HepG2 (cell line): ENCODE data around the gene ALX4. TPM values are rescaled to one million over a fixed set of nuclear protein-coding genes. Genes with fewer than 3 reads are reported as not detected.

Source experiments
- ATAC-seq: fragments of 200-7000 bp; cut with Tn5 transposase; 3 replicates; pipeline ENCODE4 v1.9.1; 2020; ENCODE audit warnings: mild to moderate bottlenecking, moderate library complexity
- BruUV-seq: library from RNA; stranded (reverse); fragments of 400-500 nt; replicated peaks from 2 replicates; lab custom pipeline; 2021; lab: Mats Ljungman, UMichigan
- CTCF ChIA-PET: fragments of 300-600 bp; formaldehyde crosslinking; extraction: SDS; loops from one replicate; lab custom pipeline; 2021; ENCODE audit warnings: low total read pairs, inconsistent platforms, low intra/inter-chr PET ratio; lab: Yijun Ruan, JAX
- POLR2A ChIA-PET: fragments of 350-600 bp; sonication (Branson Sonifier 250); formaldehyde crosslinking; loops from one replicate; lab custom pipeline; 2020; ENCODE audit warnings: antibody characterized with exemption, inconsistent platforms; lab: Yijun Ruan, JAX
- DNase-seq: peaks from one replicate; pipeline ENCODE4 v3.0.0-alpha.2; 2015; ENCODE audit warnings: low spot score
- FAIRE-seq: peaks from 3 replicates; lab custom pipeline; 2011; peaks lifted over from hg19 to GRCh38; lab: Jason Lieb, UNC
- H2AFZ ChIP-seq: one replicate; pipeline ENCODE4 v1.6.1; 2011; ENCODE audit warnings: low read length, inconsistent platforms
- H3K27ac ChIP-seq: fragments of 300-600 bp; 3 replicates; pipeline ENCODE4 v1.8.0; 2011; ENCODE audit warnings: mixed run types, mild to moderate bottlenecking, mixed read lengths, low read length, inconsistent platforms; ENCODE audit not compliant: insufficient read depth; ENCODE audit errors: extremely low read length
- H3K27me3 ChIP-seq, 2 experiments: fragments of 200-600 bp in 1 of 2; 2 replicates in 1 of 2; 3 replicates in 1 of 2; pipeline versions ENCODE4 v1.6.0 to v1.8.0; 2011; ENCODE audit warnings: low read length in 2 of 2, mild to moderate bottlenecking in 2 of 2, moderate library complexity in 2 of 2, inconsistent platforms in 1 of 2; ENCODE audit not compliant: insufficient read depth in 2 of 2, control insufficient read depth in 1 of 2
- H3K36me3 ChIP-seq, 2 experiments: fragments of 200-600 bp in 1 of 2; replicated peaks in 1 of 2; 2 replicates in 1 of 2; 3 replicates in 1 of 2; pipeline versions ENCODE4 v1.5.1 to v1.8.0; 2011; ENCODE audit warnings: low read length in 2 of 2, inconsistent platforms in 1 of 2; ENCODE audit not compliant: insufficient read depth in 2 of 2, control insufficient read depth in 1 of 2
- H3K4me1 ChIP-seq: 2 replicates; pipeline ENCODE4 v1.5.1; 2012; ENCODE audit warnings: low read length, inconsistent platforms; ENCODE audit not compliant: insufficient read depth
- H3K4me2 ChIP-seq: 2 replicates; pipeline ENCODE4 v1.6.0; 2011; ENCODE audit warnings: low read depth, low read length, inconsistent platforms
- H3K4me3 ChIP-seq, 3 experiments: fragments of 200-600 bp in 1 of 3; sonication (generic), shearing (Covaris generic) in 1 of 3; replicated peaks in 1 of 3; 2 replicates each; pipeline ENCODE4 v1.5.1; 2011 to 2016; ENCODE audit warnings: low read length in 3 of 3, inconsistent platforms in 2 of 3, low read depth in 2 of 3, mild to moderate bottlenecking in 2 of 3, control low read depth in 1 of 3, mixed read lengths in 1 of 3; ENCODE audit not compliant: insufficient read depth in 1 of 3
- H3K79me2 ChIP-seq: one replicate; pipeline ENCODE4 v1.6.1; 2011; ENCODE audit warnings: low read length, inconsistent platforms; ENCODE audit not compliant: insufficient read depth
- H3K9ac ChIP-seq: 2 replicates; pipeline ENCODE4 v1.6.0; 2011; ENCODE audit warnings: mild to moderate bottlenecking, low read depth, low read length, inconsistent platforms; ENCODE audit not compliant: insufficient read depth
- H3K9me3 ChIP-seq: 2 replicates; pipeline ENCODE4 v1.5.1; 2012; ENCODE audit warnings: mild to moderate bottlenecking, low read length
- H4K20me1 ChIP-seq: 2 replicates; pipeline ENCODE4 v1.6.0; 2011; ENCODE audit warnings: inconsistent platforms, mild to moderate bottlenecking, low read length, moderate library complexity; ENCODE audit not compliant: insufficient read depth
- ATRX ChIP-seq: sonication (generic); formaldehyde crosslinking; IDR thresholded peaks from 2 replicates; pipeline ENCODE4 v1.4.0; 2020; ENCODE audit warnings: missing genetic modification reagents, borderline replicate concordance
- BCL6 ChIP-seq: IDR thresholded peaks from 2 replicates; pipeline ENCODE4 v1.6.1; 2016; ENCODE audit warnings: missing genetic modification reagents, missing compliant biosample characterization
- HNRNPUL1 ChIP-seq: fragments of 200-400 bp; formaldehyde crosslinking; IDR thresholded peaks from 2 replicates; pipeline ENCODE4 v1.6.1; 2017; ENCODE audit warnings: low read depth, mild to moderate bottlenecking, low read length, moderate library complexity
- IKZF4 ChIP-seq: sonication (generic); formaldehyde crosslinking; IDR thresholded peaks from 2 replicates; pipeline ENCODE4 v1.5.1; 2020; ENCODE audit warnings: borderline replicate concordance, mild to moderate bottlenecking, low read depth, missing genetic modification reagents; ENCODE audit errors: not compliant biosample characterization
- SOX6 ChIP-seq, 2 experiments: fragments of 450-650 bp in 1 of 2; sonication (generic) in 1 of 2; formaldehyde crosslinking in 1 of 2; IDR thresholded peaks; 2 replicates each; pipeline versions ENCODE4 v1.4.0 to v1.6.1; 2017 to 2020; ENCODE audit warnings: antibody characterized with exemption in 1 of 2, mild to moderate bottlenecking in 1 of 2, missing genetic modification reagents in 1 of 2
- ZKSCAN5 ChIP-seq: sonication (generic); formaldehyde crosslinking; IDR thresholded peaks from 2 replicates; pipeline ENCODE4 v1.5.1; 2020; ENCODE audit warnings: mild to moderate bottlenecking, missing genetic modification reagents
- ZNF468 ChIP-seq: sonication (generic); formaldehyde crosslinking; IDR thresholded peaks from 2 replicates; pipeline ENCODE4 v1.8.0; 2022; ENCODE audit warnings: mild to moderate bottlenecking, moderate library complexity, missing genetic modification reagents
- ZNF550 ChIP-seq: sonication (generic); formaldehyde crosslinking; IDR thresholded peaks from 2 replicates; pipeline ENCODE4 v1.4.0; 2020; ENCODE audit warnings: mild to moderate bottlenecking, missing genetic modification reagents, borderline replicate concordance
- ZNF674 ChIP-seq: sonication (generic); formaldehyde crosslinking; IDR thresholded peaks from 2 replicates; pipeline ENCODE4 v1.5.0; 2020; ENCODE audit warnings: low read depth, mild to moderate bottlenecking, missing genetic modification reagents
- ZNF790 ChIP-seq: sonication (generic); formaldehyde crosslinking; IDR thresholded peaks from 2 replicates; pipeline ENCODE4 v1.8.0; 2022; ENCODE audit warnings: missing genetic modification reagents, mild to moderate bottlenecking, borderline replicate concordance
- WGBS: methylation state at CpG from one replicate; pipeline ENCODE4 v1.1.6; 2017; ENCODE audit warnings: low lambda C conversion rate; 5-methylcytosine and 5-hydroxymethylcytosine counted together
- in situ Hi-C: cut with HindIII; loops from 2 replicates; pipeline ENCODE4 v1.10.0; 2017; ENCODE audit warnings: low pct_unique_long_range_greater_than_20kb; ENCODE audit not compliant: extremely low pct_ligation_motif_present
- intact Hi-C: fragments of 100-400 bp; cut with micrococcal nuclease; formaldehyde crosslinking; loops from one replicate; pipeline ENCODE4 v1.10.0; 2022; ENCODE audit not compliant: unreplicated experiment
- polyA plus RNA-seq, 8 experiments: library from polyadenylated mRNA; depleted of rRNA in 3 of 8; stranded (reverse) in 7 of 8; unstranded in 1 of 8; fragments of >200 nt; fragmentation: Illumina TruSeq in 4 of 8; extraction: Trizol in 4 of 8; gene quantifications; 2 replicates each; pipeline versions ENCODE4 v1.2.1 to v1.2.3, GENCODE V29; 2011 to 2016; ENCODE audit warnings: low read depth in 4 of 8, missing spikeins in 1 of 8, mixed read lengths in 1 of 8; ENCODE audit not compliant: insufficient read depth in 1 of 8
- total RNA-seq, 5 experiments: library from RNA; depleted of rRNA; stranded (reverse); fragments of >200 nt; fragmentation: Illumina TruSeq; extraction: Trizol; gene quantifications; 2 replicates each; pipeline ENCODE4 v1.2.3, GENCODE V29; 2016; ENCODE audit warnings: low read depth in 1 of 5
- TF ChIP-seq, protein P1 (sequence below): sonication (generic); formaldehyde crosslinking; IDR thresholded peaks from 2 replicates; pipeline ENCODE4 v1.5.0; 2020; ENCODE audit warnings: missing genetic modification reagents, mild to moderate bottlenecking, borderline replicate concordance
- TF ChIP-seq, protein P2 (sequence below): sonication (generic); formaldehyde crosslinking; IDR thresholded peaks from 2 replicates; pipeline ENCODE4 v1.5.1; 2020; ENCODE audit warnings: mild to moderate bottlenecking, moderate library complexity, missing genetic modification reagents
- TF ChIP-seq, protein P3 (sequence below): sonication (generic); formaldehyde crosslinking; IDR thresholded peaks from 2 replicates; pipeline ENCODE4 v1.5.1; 2020; ENCODE audit warnings: missing genetic modification reagents, mild to moderate bottlenecking, borderline replicate concordance
- TF ChIP-seq, protein P4 (sequence below): IDR thresholded peaks from 2 replicates; pipeline ENCODE4 v1.6.1; 2016
- TF ChIP-seq, protein P5 (sequence below): sonication (generic); formaldehyde crosslinking; IDR thresholded peaks from 2 replicates; pipeline ENCODE4 v1.8.1; 2023; ENCODE audit warnings: mild to moderate bottlenecking, moderate library complexity, missing genetic modification reagents

Gene ALX4
- total and polyA plus RNA-seq, 2 of the 13 experiments (the other 11 are each of a cell fraction or from before 2014, with no cell fraction given), result not detected

DNA sequence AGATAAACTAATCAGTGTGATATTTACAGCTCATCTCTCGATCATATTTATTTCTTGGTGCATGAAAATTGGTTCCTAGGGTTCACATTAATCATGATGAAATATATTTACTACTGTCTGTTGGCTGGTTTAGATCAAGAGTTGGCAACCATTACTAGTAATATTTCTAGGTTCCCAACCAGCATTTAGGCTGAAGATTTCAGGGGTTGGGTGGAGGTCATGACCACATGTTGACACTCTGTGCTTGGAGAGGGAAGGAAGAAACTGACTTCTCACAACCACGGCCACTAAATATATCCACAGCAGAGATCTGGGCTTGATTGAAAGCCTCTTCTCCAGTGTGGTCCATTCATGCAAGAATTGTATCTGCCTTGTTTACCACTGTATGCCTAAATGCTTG, 87.9 kb downstream of the ALX4 start:
- no peak for ATAC-seq
- TF ChIP-seq SOX6 (IDR thresholded peaks at IDR 0.05) (no peak), SOX6 (CRISPR knock-in tag; IDR thresholded peaks at IDR 0.05) (no peak), ZKSCAN5 (CRISPR knock-in tag) (no peak), ZNF550 (CRISPR knock-in tag) (no peak), ZNF674 (CRISPR knock-in tag) (no peak), BCL6 (no peak), HNRNPUL1 (no peak), IKZF4 (CRISPR knock-in tag) (no peak), ZNF790 (CRISPR knock-in tag) (no peak), ZNF468 (CRISPR knock-in tag) (no peak), ATRX (CRISPR knock-in tag) (no peak)
- TF ChIP-seq, protein P1, sequence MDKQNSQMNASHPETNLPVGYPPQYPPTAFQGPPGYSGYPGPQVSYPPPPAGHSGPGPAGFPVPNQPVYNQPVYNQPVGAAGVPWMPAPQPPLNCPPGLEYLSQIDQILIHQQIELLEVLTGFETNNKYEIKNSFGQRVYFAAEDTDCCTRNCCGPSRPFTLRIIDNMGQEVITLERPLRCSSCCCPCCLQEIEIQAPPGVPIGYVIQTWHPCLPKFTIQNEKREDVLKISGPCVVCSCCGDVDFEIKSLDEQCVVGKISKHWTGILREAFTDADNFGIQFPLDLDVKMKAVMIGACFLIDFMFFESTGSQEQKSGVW (CRISPR knock-in tag), result no peak
- TF ChIP-seq, protein P2, sequence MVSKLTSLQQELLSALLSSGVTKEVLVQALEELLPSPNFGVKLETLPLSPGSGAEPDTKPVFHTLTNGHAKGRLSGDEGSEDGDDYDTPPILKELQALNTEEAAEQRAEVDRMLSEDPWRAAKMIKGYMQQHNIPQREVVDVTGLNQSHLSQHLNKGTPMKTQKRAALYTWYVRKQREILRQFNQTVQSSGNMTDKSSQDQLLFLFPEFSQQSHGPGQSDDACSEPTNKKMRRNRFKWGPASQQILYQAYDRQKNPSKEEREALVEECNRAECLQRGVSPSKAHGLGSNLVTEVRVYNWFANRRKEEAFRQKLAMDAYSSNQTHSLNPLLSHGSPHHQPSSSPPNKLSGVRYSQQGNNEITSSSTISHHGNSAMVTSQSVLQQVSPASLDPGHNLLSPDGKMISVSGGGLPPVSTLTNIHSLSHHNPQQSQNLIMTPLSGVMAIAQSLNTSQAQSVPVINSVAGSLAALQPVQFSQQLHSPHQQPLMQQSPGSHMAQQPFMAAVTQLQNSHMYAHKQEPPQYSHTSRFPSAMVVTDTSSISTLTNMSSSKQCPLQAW, result no peak
- TF ChIP-seq, protein P3, sequence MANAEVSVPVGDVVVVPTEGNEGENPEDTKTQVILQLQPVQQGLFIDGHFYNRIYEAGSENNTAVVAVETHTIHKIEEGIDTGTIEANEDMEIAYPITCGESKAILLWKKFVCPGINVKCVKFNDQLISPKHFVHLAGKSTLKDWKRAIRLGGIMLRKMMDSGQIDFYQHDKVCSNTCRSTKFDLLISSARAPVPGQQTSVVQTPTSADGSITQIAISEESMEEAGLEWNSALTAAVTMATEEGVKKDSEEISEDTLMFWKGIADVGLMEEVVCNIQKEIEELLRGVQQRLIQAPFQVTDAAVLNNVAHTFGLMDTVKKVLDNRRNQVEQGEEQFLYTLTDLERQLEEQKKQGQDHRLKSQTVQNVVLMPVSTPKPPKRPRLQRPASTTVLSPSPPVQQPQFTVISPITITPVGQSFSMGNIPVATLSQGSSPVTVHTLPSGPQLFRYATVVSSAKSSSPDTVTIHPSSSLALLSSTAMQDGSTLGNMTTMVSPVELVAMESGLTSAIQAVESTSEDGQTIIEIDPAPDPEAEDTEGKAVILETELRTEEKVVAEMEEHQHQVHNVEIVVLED, result no peak
- TF ChIP-seq, protein P4, sequence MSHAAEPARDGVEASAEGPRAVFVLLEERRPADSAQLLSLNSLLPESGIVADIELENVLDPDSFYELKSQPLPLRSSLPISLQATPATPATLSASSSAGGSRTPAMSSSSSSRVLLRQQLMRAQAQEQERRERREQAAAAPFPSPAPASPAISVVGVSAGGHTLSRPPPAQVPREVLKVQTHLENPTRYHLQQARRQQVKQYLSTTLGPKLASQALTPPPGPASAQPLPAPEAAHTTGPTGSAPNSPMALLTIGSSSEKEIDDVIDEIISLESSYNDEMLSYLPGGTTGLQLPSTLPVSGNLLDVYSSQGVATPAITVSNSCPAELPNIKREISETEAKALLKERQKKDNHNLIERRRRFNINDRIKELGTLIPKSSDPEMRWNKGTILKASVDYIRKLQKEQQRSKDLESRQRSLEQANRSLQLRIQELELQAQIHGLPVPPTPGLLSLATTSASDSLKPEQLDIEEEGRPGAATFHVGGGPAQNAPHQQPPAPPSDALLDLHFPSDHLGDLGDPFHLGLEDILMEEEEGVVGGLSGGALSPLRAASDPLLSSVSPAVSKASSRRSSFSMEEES, result no peak
- TF ChIP-seq, protein P5, sequence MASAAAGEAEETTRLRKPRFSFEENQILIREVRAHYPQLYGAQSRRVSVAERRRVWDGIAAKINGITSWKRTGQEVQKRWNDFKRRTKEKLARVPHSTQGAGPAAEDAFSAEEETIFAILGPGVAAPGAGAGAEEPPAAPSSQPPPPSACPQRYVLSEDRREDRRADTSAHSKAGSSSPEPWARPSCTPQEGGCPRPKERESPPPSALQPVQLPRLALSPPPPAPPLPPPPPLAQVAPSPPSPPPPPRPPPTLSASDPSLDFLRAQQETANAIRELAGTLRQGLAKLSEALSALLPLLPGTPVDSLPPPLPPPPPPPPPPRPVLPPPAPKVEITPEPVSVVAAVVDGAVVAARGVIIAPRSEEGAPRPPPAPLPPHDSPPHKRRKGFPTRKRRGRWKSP (CRISPR knock-in tag), result no peak
- ChIA-PET POLR2A (no interaction called here), CTCF (no interaction called here)
- no peak overlapping the region for H3K4me3 ChIP-seq
- no peaks in the 10 kb centered on the region for H3K4me1 ChIP-seq
- FAIRE-seq, result no peak
- 94% methylated on average over 2 of the region's 2 CpGs for WGBS
- H2AFZ ChIP-seq, result no peak overlapping the region
- no peak overlapping the region for H3K4me2 ChIP-seq
- no peak overlapping the region for H3K27ac ChIP-seq
- H3K36me3 ChIP-seq, result no peaks in the 10 kb centered on the region
- no TSS peak for BruUV-seq
- H4K20me1 ChIP-seq, result no peaks in the 10 kb centered on the region
- H3K9ac ChIP-seq, result no peak overlapping the region
- intact Hi-C loops (no loop called here), in situ Hi-C loops (no loop called here)
- H3K9me3 ChIP-seq, result no peaks in the 10 kb centered on the region
- H3K27me3 ChIP-seq, result no peaks in the 10 kb centered on the region
- H3K79me2 ChIP-seq, result no peaks in the 10 kb centered on the region
- no peak for DNase-seq
